Stimulated activated CD8-positive, alpha-beta memory T cell treated with anti-CD3 and anti-CD28 coated beads, Interleukin-12 subunit alpha, Interleukin-12 subunit beta, amount 100 ng/mL, for 1 hour (primary cell): ENCODE measurements around the gene SMARCD3.

Experiments
- DNase-seq: peaks from one replicate; pipeline ENCODE4 v3.0.0-alpha.2; 2020; ENCODE audit warnings: low read depth

Gene SMARCD3

DNA sequence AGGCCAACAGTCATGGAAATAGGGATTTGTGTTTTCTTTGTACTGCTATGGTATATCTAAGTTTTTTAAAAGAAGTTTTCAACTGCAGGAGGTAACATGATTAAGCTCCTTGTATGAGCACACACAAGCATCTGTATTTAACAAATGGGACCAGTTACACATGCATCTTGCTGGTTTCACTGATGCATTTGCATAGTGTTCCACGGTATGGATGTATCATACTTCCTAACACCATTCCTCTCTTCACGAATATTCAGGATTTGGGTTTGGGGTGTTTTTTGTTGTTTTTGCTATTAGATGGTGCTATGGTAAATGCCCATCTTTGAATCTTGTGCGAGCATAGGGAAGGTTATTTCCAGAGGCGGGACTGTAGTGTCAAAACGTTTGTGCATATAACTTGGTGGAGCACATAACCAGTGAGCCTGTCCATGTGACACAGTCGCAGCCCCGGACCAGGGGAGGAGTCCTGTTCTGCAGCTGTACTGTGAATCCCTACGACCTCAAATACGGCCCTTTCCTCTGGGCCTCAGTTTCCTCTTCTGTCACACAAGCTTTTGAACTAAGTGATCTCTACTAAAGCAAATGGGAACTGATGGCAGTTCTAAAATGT, 40.1 kb downstream of the SMARCD3 start:
- no peak for DNase-seq

DNA sequence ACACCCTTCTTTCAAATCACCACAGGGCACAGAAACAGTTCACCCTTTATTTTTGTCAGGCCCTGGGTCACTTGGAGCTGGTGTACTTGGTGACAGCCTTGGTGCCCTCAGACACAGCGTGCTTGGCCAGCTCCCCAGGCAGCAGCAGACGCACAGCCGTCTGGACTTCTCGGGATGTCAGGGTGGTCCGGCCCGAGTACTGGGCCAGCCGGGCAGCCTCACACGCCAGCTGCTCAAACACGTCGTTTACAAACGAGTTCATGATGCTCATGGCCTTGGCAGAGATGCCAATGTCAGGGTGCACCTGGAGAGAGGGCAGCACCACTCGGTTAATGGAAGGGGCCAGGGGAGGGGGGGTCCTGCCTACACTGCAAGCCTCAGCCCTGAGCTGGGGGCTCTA, 40.7 kb downstream of the SMARCD3 start:
- DNase-seq: no peak

DNA sequence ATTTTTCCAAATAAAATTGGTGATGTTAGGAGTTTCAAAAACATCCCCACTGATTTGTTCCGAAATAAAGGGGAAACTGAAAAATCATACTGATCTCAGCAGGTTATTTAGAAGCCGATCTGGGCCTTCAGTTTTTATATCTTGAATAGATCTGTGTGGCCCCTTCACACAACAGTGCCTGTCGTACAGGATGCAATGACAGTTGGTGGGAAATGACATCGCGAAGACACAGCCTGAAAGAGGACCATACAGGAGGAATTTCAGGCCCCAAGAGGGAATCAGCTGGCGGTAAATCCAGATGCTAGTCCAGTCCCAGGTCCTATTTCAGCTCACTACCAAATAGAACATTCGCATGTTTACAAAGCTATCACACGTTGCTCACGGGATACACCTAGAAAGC, 41.2 kb downstream of the SMARCD3 start:
- DNase-seq: no peak

DNA sequence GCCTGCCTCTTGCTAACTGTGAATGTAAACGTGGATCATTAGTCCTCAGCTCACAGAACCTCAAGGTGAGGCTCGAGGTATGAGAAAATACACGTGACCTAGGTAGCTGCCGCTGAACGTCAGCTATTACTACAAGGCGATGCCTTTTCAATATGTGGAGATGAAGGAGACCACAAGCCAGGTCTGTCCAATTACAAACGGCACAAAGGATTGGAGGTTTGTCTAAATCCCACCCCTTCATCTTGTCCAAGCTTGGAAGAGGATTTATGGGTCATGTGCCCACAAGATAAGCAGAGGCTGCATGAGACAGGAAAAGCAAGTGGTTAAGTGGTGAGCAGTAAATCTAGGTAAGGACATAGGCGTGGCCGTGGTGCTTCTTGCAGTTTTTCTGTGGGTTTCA, 41.6 kb downstream of the SMARCD3 start:
- no peak for DNase-seq

DNA sequence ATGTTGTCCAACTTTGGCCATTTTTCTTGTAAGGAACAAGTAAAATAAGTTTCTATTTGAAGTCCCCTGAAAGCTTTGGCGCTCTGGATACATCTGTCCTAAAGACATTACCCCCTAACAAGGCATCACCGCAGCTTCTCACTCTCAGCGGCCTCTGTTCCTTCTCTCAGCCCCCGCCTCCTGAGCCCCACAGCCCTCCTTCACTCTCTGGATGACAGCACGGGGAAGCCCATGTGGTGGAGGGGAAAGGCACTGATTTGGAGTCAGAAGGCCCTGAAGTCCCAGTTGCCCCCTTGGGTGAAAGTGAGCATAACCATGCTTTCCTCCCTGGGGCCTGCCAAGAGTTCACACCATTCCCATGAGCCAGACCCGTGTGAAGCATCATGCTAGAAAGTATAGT, 42.8 kb downstream of the SMARCD3 start:
- no peak for DNase-seq

DNA sequence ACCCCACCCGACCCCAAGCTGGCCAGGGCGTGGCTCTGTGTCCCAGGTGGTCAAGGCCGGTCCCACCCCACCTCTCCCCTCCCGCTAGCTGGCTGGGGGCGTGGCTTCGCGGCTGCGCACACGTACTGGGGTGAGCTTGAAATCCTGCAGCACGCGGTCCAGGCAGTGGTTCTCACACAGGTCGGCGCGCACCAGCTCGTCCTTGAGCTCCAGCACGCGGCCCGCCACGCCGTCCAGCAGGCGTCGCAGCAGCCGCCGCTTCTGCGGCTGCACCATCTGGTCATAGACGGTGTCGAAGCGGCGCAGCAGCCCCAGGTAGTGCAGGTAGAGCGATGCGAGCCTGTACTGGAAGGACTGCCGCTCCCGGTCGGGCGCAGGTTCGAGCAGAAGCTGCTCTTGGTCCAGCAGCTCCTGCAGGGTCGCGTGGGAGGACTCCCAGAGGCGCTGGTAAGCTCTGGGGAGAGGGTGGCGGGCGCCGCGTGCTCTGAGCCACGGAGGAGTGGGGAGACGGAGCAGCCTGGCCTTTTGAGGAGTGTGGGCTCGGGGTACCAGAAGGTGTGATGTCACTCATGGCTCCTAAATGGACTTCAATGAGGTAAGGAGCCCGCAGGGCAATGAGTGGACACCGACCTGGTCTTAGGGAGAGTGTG, 44.0 kb downstream of the SMARCD3 start:
- DNase-seq: no peak

DNA sequence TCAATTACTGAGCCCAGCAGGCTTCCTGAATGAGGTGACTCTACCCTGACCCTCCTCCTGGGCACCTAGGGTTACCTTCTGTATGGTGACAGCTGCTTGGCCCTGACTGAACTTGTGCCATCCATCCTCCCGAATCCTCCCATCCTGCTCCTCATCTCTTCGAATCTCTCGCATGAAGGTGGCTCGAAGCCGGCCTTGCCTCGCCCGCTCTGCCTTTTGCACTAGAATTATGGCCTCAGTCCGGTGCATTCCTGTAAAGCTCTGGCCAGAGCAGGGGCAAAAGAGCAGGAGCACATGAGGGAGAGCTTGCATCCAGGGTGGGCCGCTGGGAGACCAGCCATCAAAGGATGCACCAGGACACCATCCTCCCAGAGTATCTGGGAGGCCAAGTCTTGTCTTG, 45.7 kb downstream of the SMARCD3 start:
- no peak for DNase-seq

DNA sequence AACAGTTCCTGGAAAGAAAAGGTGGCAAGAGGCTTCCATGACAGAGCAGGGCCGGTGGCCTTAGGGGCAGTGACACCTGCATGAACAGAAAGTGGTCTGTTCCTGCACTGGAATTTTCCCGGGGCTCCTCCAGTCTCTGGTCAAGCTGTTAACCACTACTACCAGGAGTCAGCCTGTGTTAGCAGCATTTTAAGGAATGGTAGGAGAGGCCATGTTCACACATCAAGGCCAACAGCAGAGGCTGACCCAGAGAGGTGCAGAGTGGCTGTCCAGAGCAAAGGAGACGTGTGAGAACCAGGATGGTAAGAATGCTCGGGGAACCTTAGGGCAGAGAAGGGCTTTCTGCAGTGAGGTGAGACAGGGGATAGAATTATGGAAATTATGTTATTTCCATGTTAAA, 46.7 kb downstream of the SMARCD3 start:
- no peak for DNase-seq

DNA sequence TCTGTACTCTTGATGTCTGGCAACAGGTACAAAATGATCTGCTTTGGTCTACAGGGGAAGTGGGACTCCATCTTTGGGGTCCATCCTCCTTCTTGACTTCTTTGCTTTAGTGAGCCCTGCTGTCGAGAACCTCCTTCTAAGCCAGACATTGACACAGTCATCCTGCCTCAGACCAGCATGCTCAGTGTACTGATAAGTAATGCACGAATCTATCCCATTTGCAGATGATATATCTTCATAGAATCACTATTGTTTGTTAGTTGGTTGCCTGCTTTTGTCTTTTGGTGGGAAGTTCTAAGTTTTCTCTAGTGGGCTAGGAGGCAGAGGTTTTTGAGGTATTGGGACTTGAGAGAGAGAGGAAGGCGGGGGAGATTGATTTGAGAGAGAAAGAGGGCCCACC, 47.1 kb downstream of the SMARCD3 start:
- no peak for DNase-seq

DNA sequence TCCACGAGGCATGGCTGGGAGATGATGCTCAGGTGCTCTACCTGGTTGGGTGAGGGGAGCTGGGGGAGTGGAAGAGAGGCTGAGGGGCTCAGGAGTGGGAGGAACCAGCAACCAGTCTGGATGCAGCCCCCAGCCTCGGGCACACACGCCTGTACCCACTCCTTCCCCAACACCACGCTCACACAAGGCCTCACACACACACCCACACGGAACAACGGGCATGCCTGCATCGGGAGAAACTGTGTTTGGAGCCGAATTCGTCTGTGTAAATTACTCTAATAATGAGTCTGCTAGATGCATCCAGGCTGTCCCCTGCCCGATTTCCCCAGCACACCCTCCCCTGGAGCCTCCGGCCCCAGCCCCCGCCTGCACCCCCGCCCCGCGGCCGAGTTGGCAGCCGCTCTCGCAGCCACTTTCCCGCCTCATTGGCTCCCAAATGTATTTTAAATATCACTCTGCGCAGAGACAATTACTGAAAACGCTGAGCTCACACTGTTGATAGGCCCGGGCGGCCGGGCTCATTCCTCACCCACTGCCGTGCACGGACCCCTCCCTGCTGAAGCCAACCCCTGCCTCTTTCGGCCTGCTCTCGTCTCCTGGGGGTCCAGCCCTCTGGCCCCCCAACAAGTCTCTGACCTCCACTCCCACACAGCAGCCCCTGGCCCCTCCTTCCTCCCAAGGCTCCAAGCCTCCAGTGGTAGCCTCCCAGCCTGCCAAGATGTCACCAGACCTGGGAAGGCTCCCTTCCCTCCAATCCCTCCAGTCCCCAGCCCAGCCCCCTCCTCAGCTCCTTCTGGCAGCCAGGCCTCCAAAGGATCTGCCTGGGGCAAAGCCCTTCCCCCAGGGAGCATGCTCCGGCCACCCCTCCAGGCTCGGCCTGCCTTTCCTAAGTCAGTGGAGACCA, 49.3 kb downstream of the SMARCD3 start:
- DNase-seq: no peak

DNA sequence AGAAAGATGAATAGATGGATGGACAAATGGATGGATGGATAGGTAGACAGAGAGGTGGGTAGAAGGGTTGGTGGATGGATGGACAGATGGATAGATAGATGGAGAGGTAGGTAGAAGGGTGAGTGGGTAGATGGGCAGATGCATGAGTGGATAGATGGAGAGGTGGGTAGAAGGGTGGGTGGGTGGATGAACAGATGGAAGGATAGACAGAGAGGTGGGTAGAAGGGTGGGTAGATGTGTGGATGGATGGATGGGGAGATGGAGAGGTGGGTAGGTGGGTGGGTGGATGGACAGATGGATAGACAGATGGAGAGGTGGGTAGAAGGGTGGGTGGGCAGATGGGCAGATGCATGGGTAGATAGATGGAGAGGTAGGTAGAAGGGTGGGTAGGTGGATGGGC, 50.6 kb downstream of the SMARCD3 start:
- no peak for DNase-seq

DNA sequence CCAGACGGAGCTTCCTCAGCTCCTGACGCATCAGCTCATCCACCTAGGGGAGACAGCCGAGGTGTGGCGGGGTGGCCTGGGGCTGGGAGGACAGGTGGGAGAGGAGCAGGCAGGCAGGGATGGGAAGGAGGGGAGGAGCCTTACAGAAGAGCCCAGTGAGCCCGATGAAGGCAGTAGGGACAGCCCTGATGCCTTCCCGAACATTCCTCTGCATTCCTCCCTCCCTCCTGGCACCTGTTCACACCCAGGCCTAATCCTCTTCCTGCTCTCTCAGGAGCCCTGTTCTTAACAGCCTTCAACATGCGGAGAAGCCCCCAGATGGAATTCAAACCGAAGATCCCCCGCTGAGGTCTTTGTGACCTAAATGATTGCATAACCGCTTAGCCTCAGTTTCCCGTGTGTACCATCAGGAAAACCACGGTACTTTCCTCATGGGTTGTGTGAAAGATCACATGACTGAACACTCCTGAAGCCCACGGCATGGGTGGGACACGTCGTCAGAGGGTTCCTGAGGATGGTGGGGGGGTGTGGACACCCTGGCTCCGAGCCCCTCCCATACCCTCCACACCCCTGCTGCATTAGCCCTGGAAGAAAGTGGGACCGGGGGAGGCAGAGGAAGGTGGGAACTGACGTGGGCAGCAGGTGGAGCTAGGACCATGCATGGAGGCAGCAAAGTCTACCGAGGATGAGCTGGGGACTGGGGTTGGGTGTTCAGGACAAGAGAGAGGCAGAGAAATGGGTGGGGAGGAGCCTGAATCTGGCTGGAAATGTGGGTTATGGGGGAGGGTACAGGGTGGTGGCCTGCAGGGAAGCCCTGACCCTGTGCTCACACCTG, 52.7 kb downstream of the SMARCD3 start:
- no peak for DNase-seq

DNA sequence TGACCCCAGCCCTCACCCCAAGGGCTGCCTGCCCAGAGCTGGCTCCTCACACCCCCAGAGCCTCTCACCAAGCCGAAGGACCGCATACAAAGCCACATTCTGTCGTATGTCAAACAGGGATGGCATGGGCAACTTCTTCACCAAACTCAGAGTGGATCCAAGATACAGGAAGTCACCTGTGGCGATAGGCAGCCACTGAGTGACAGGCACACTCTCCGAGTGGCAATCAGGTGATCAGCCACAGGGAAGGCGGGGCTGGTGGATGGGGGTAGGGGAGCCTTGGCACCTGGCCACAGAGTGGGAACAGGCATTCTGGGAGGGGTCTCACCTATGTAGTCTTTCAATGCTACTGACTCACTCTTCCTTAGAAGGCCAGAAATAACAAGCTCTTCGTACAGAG, 54.3 kb downstream of the SMARCD3 start:
- no peak for DNase-seq

DNA sequence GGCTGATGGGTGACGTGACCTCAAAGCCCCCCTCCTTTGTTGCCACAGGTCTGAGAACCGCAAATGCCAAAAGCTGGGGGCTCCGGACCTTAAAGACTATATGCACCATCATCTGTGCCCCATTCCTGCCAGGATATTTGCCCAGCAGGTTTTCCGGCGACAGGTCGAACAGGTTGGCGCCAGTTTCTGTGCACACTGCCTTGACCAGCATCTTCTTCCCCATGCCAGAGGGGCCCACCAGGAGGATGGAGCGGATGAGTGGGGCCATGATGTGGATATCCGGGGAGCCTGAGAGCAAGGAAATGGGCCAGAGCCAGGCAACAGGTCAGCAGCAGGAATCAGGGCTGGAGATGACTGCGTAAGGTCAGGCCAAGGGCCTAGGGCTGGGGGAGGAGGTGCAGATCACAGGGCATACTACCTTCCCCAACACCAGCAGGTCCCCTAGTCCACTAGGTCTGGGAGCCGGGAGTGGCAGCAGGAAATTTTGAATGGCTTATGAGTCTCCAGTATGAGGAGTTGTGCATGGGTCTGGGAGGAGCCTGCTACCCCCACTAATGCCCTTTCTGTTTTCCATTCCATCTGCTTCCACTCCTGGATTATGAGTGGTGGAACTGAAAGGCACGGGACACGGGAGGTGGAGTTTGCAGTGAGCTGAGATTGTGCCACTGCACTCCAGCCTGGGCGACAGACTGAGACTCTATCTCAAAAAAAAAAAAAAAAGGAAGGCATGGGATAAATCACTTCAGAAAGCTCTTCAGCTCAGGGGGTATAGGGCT, 55.1 kb downstream of the SMARCD3 start:
- no peak for DNase-seq

DNA sequence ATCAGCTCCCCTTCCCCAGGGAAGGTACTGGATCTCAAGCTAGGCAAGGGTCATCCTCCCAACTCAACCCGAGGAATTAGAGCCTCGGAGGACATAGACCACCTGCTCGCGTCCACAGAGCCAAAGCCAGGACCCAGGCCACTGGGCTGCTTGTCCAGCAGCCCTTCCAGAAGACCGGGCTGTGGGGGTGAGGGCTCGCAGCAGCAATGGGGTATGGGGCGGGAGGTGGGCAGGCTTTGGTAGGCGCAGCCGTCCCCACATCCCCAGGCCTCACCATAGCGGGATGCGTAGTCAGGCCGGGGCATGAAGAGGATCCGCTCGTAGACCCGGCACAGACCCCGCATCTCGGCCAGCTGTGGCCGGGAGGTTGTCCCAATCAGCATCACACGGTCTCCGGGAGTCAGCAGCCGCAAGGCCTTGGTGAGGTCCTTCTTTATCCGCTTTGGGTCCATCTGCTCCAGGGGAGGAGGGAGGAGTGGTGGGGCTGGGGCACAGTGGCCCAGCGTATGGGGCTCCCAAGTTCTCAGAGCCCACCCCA, 56.4 kb downstream of the SMARCD3 start:
- DNase-seq: no peak

DNA sequence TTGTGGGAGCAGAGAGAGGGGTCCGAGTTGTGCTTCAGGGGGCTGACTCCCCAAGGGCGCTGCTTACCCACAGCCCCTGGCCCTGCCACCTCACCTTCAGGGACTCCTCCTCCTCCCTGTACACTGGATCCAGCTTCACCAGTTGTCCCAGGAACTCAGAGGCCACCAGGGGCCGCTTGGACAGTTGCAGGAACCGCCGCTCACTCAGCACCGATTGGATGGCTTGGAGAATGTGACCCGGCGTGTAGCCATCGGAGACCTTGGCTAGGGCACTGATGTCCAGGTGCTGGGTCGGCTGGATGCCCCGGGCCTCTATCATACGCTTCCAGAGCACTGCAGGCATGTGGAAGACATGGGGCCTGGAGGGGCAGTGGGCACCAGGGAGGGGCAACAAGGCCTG, 57.0 kb downstream of the SMARCD3 start:
- DNase-seq: no peak

DNA sequence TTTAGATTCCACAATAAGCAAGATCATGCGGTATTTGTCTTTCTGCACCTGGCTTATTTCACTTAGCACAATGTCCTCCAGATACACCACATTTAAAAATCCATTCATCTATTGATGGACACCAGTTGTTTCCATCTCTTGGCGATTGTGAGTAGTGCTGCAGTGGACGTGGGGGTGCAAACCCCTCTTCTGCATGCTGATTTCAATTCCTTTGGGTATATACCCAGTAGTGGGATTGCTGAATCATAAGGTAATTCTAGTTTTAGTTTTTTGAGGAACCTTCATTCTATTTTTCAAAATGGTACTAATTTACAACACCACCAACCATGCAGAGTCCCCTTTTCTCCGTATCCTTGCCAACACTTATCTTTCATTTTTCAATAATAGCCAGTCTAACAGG, 59.5 kb downstream of the SMARCD3 start:
- no peak for DNase-seq
